GM19467 (cell line): ENCODE data around the gene AGO3.

Experiments
- ATAC-seq: cut with Tn5 transposase; IDR thresholded peaks from one replicate; pipeline ENCODE4 v1.9.1; 2021; ENCODE audit warnings: mild to moderate bottlenecking, moderate library complexity; ENCODE audit not compliant: unreplicated experiment

AGO3 gene

GRCh38 chr1:36094621-36095061 is 163.7 kb downstream of the AGO3 start:
- no peak for ATAC-seq

GRCh38 chr1:36095760-36096405 is 165.0 kb downstream of the AGO3 start:
- no peak for ATAC-seq

GRCh38 chr1:36096500-36097432 is 165.9 kb downstream of the AGO3 start:
- ATAC-seq = no peak

GRCh38 chr1:36097693-36098585 is 167.0 kb downstream of the AGO3 start:
- no peak for ATAC-seq

GRCh38 chr1:36098650-36099365 is 167.9 kb downstream of the AGO3 start:
- no peak for ATAC-seq

GRCh38 chr1:36099681-36100341 is 168.9 kb downstream of the AGO3 start:
- no peak for ATAC-seq

- ATAC-seq = no peak
Observed at GRCh38 chr1:36100376-36100775, 169.5 kb downstream of the AGO3 start.

GRCh38 chr1:36101546-36101945 is 170.6 kb downstream of the AGO3 start:
- ATAC-seq = no peak

GRCh38 chr1:36106269-36106668 is 175.4 kb downstream of the AGO3 start:
- no peak for ATAC-seq

- ATAC-seq = no peak
Observed at GRCh38 chr1:36107394-36107793, 176.5 kb downstream of the AGO3 start.

- ATAC-seq = no peak
Observed at GRCh38 chr1:36108314-36108713, 177.4 kb downstream of the AGO3 start.

GRCh38 chr1:36109041-36109679 is 178.3 kb downstream of the AGO3 start:
- ATAC-seq = no peak

- no peak for ATAC-seq
Observed at GRCh38 chr1:36111151-36111550, 180.2 kb downstream of the AGO3 start.

GRCh38 chr1:36112823-36113222 is 181.9 kb downstream of the AGO3 start:
- no peak for ATAC-seq

- no peak for ATAC-seq
Observed at GRCh38 chr1:36114371-36114770, 183.5 kb downstream of the AGO3 start.

GRCh38 chr1:36115200-36115669 is 184.3 kb downstream of the AGO3 start:
- no peak for ATAC-seq

GRCh38 chr1:36115931-36116330 is 185.0 kb downstream of the AGO3 start:
- no peak for ATAC-seq

- ATAC-seq = no peak
Observed at GRCh38 chr1:36116901-36117300, 186.0 kb downstream of the AGO3 start.

- no peak for ATAC-seq
Observed at GRCh38 chr1:36118447-36119204, 187.7 kb downstream of the AGO3 start.
